ENCODE results near the gene TMCC2.
"Not testable (repeated sequence)": the region's sequence is repeated elsewhere in the genome, so short reads cannot be mapped to it uniquely, and the experiment has no call there.

TMCC2 gene

DNA sequence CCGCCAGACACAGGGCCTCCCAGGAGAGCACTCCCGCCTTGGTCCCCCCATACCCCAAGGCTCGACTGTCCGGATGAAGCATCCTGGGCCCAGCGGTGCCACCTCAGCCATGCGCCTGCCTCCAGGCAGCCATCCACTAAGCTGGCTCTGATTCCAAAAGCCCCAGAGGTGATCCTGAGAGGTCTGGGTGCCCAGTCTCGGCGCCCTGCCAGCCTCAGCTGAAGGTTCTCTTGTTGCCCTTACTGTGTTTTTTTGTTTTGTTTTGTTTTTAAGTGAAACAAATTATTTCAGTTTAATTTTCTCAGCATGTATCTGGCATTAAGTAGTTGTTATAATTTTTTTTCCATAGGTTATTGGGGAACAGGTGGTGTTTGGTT lies 48.9 kb downstream of the TMCC2 start:
- H3K4me3 ChIP-seq (ENCODE audit: low read length): no peak overlapping the region
- no peaks in the 10 kb centered on the region for H3K79me2 ChIP-seq (ENCODE audit: control insufficient read depth, low read length)
- no peak overlapping the region for H3K27ac ChIP-seq (ENCODE audit: low read depth, low read length)
- H3F3A ChIP-seq (ENCODE audit: control insufficient read depth, insufficient read depth): 0 out of 2 replicates have a peak, but pooled peaks cover 2% of the 10 kb centered on the region
- H3K4me2 ChIP-seq (ENCODE audit: low read length): no peak overlapping the region
- no peaks in the 10 kb centered on the region for H3K9me2 ChIP-seq (replicated peaks; ENCODE audit: control insufficient read depth, low read length)
- no peaks in the 10 kb centered on the region for H3K27me3 ChIP-seq (ENCODE audit: control insufficient read depth, low read length)
- no peaks in the 10 kb centered on the region for H3K9me3 ChIP-seq (ENCODE audit: control insufficient read depth, insufficient read depth, low read length)
- H3K36me3 ChIP-seq (ENCODE audit: control insufficient read depth, low read length): no peaks in the 10 kb centered on the region
- TF ChIP-seq, protein P1, sequence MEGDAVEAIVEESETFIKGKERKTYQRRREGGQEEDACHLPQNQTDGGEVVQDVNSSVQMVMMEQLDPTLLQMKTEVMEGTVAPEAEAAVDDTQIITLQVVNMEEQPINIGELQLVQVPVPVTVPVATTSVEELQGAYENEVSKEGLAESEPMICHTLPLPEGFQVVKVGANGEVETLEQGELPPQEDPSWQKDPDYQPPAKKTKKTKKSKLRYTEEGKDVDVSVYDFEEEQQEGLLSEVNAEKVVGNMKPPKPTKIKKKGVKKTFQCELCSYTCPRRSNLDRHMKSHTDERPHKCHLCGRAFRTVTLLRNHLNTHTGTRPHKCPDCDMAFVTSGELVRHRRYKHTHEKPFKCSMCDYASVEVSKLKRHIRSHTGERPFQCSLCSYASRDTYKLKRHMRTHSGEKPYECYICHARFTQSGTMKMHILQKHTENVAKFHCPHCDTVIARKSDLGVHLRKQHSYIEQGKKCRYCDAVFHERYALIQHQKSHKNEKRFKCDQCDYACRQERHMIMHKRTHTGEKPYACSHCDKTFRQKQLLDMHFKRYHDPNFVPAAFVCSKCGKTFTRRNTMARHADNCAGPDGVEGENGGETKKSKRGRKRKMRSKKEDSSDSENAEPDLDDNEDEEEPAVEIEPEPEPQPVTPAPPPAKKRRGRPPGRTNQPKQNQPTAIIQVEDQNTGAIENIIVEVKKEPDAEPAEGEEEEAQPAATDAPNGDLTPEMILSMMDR (IDR thresholded peaks at IDR 0.05; ENCODE audit: low read depth, low read length, poor library complexity, severe bottlenecking): no peak
- no peak for TF ChIP-seq EZH2phosphoT487 (IDR thresholded peaks at IDR 0.05; ENCODE audit: borderline replicate concordance, low read length)
- H3K4me1 ChIP-seq (ENCODE audit: control insufficient read depth, low read length): peaks cover 71% of the 10 kb centered on the region
- H4K20me1 ChIP-seq (ENCODE audit: control insufficient read depth, insufficient read depth, low read depth, low read length): no peaks in the 10 kb centered on the region

DNA sequence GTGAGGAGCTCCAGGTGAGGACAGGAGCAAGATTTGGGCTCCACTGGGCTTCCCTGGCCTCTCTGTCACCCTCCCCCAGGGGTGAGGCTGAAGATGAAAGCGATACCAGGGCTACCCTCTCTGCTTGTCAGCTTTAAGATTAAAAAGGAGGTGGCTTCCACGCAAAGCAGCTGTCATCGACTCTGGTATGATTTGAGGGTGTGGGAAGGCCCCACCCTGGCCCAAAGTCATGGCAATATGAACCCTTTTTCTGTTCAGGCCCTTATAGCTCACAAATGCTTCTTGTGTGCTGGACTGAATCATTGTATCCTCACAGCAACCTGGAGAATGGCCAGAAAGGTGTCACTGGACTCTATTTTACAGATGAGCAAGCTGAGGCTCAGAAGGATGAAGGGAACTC lies 52.2 kb downstream of the TMCC2 start:
- Histone ChIP-seq H3K9me3 (ENCODE audit: control insufficient read depth, insufficient read depth, low read length) (no peaks in the 10 kb centered on the region), H3F3A (ENCODE audit: control insufficient read depth, insufficient read depth) (peaks cover 2% of the 10 kb centered on the region; the same call in 1 of the 2 replicates), H3K27me3 (ENCODE audit: control insufficient read depth, low read length) (no peaks in the 10 kb centered on the region), H4K20me1 (ENCODE audit: control insufficient read depth, insufficient read depth, low read depth, low read length) (no peaks in the 10 kb centered on the region), H3K4me3 (ENCODE audit: low read length) (no peak overlapping the region), H3K79me2 (ENCODE audit: control insufficient read depth, low read length) (no peaks in the 10 kb centered on the region), H3K36me3 (ENCODE audit: control insufficient read depth, low read length) (no peaks in the 10 kb centered on the region), H3K9me2 (replicated peaks; ENCODE audit: control insufficient read depth, low read length) (no peaks in the 10 kb centered on the region), H3K4me1 (ENCODE audit: control insufficient read depth, low read length) (peaks cover 81% of the 10 kb centered on the region), H3K4me2 (ENCODE audit: low read length) (peak overlapping the region; percentile 29; the same call in 1 of the 2 replicates), H3K27ac (ENCODE audit: low read depth, low read length) (peak overlapping the region; percentile 16; the same call in 1 of the 2 replicates)
- no peak for TF ChIP-seq EZH2phosphoT487 (IDR thresholded peaks at IDR 0.05; ENCODE audit: borderline replicate concordance, low read length)
- TF ChIP-seq, protein P1 (IDR thresholded peaks at IDR 0.05; ENCODE audit: low read depth, low read length, poor library complexity, severe bottlenecking): no peak

DNA sequence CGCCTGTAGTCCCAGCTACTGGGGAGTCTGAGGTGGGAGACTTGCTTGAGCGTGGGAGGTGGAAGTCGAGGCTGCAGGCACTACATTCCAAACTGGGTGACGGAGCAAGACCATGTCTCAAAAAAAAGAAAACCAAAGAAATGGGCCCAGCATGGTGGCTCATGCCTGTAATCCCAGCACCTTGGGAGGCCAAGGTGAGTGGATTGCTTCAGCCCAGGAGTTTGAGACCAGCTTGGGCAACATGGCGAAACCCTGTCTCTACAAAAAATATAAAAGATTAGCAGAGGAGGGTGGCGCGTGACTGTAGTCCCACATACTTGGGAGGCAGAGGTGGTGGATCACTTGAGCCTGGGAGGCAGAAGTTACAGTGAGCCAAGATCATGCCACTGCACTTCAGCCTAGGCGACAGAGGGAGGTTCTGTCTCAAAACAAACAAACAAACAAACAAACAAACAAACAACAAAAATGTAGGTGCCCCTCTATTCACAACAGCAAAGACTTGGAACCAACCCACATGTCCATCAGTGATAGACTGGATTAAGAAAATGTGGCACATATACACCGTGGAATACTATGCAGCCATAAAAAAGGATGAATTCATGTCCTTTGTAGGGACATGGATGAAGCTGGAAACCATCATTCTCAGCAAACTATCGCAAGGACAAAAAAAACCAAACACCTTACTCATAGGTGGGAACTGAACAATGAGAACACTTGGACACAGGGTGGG lies 53.1 kb downstream of the TMCC2 start:
- not testable (repeated sequence) for H3K9me2 ChIP-seq (replicated peaks; ENCODE audit: control insufficient read depth, low read length); H3K27me3 ChIP-seq (ENCODE audit: control insufficient read depth, low read length); H3K79me2 ChIP-seq (ENCODE audit: control insufficient read depth, low read length); H3K9me3 ChIP-seq (ENCODE audit: control insufficient read depth, insufficient read depth, low read length); H3K36me3 ChIP-seq (ENCODE audit: control insufficient read depth, low read length); H3F3A ChIP-seq (ENCODE audit: control insufficient read depth, insufficient read depth); H4K20me1 ChIP-seq (ENCODE audit: control insufficient read depth, insufficient read depth, low read depth, low read length); H3K27ac ChIP-seq (ENCODE audit: low read depth, low read length); H3K4me3 ChIP-seq (ENCODE audit: low read length)
- 0 out of 2 replicates have a peak overlapping the region, but pooled peaks have one; percentile 29 for H3K4me2 ChIP-seq (ENCODE audit: low read length)
- peaks cover 81% of the 10 kb centered on the region for H3K4me1 ChIP-seq (ENCODE audit: control insufficient read depth, low read length)

Measured in DOHH2 (cell line).